Measurements from ENCODE around the gene HSF5.
"Not testable (repeated sequence)": the region's sequence is repeated elsewhere in the genome, so short reads cannot be mapped to it uniquely, and the experiment has no call there.

The HSF5 gene

GRCh38 chr17:58498177-58498828, 10.1 kb upstream of the HSF5 start:
- POLR2A ChIA-PET = interaction anchor here (0.6 kb wide), 1 partner anchor 180 kb away, joined by 3 read pairs; no protein-coding TSS in a partner anchor
- DNase-seq (ENCODE audit: low read depth, low spot score) = no peak
- no peak for TF ChIP-seq CTCF (IDR thresholded peaks at IDR 0.05; ENCODE audit: insufficient read depth, low read length, missing control alignments)
- H3K4me3 ChIP-seq (ENCODE audit: low read depth, low read length) = no peak overlapping the region
- CTCF ChIA-PET = no interaction called here

- POLR2A ChIA-PET = no interaction called here
- DNase-seq (ENCODE audit: low read depth, low spot score) = no peak
- no peak overlapping the region for H3K4me3 ChIP-seq (ENCODE audit: low read depth, low read length)
- CTCF ChIA-PET = no interaction called here
- TF ChIP-seq CTCF (IDR thresholded peaks at IDR 0.05; ENCODE audit: insufficient read depth, low read length, missing control alignments) = no peak
Measured at GRCh38 chr17:58493506-58493905, 5.3 kb upstream of the HSF5 start.

GRCh38 chr17:58492238-58493121, 4.3 kb upstream of the HSF5 start:
- ChIA-PET POLR2A (no interaction called here), CTCF (interaction anchor here (0.6 kb wide), 1 partner anchor 522 kb away, joined by 3 read pairs; no protein-coding TSS in a partner anchor)
- H3K4me3 ChIP-seq (ENCODE audit: low read depth, low read length) = no peak overlapping the region
- TF ChIP-seq CTCF (IDR thresholded peaks at IDR 0.05; ENCODE audit: insufficient read depth, low read length, missing control alignments) = no peak
- DNase-seq (ENCODE audit: low read depth, low spot score) = no peak

GRCh38 chr17:58491510-58492045, 3.4 kb upstream of the HSF5 start:
- no peak for DNase-seq (ENCODE audit: low read depth, low spot score)
- POLR2A ChIA-PET = no interaction called here
- H3K4me3 ChIP-seq (ENCODE audit: low read depth, low read length) = no peak overlapping the region
- CTCF ChIA-PET = no interaction called here
- no peak for TF ChIP-seq CTCF (IDR thresholded peaks at IDR 0.05; ENCODE audit: insufficient read depth, low read length, missing control alignments)

GRCh38 chr17:58488428-58488890, 251 bp upstream of the HSF5 start:
- no peak for TF ChIP-seq CTCF (IDR thresholded peaks at IDR 0.05; ENCODE audit: insufficient read depth, low read length, missing control alignments)
- ChIA-PET CTCF (no interaction called here), POLR2A (no interaction called here)
- no peak for DNase-seq (ENCODE audit: low read depth, low spot score)
- no peak overlapping the region for H3K4me3 ChIP-seq (ENCODE audit: low read depth, low read length)

- ChIA-PET POLR2A (no interaction called here), CTCF (no interaction called here)
- DNase-seq (ENCODE audit: low read depth, low spot score) = no peak
- no peak for TF ChIP-seq CTCF (IDR thresholded peaks at IDR 0.05; ENCODE audit: insufficient read depth, low read length, missing control alignments)
- H3K4me3 ChIP-seq (ENCODE audit: low read depth, low read length) = no peak overlapping the region
Measured at GRCh38 chr17:58484600-58484999, 3.6 kb downstream of the HSF5 start.

GRCh38 chr17:58481798-58482197, 6.4 kb downstream of the HSF5 start:
- DNase-seq (ENCODE audit: low read depth, low spot score); POLR2A ChIA-PET; H3K4me3 ChIP-seq (ENCODE audit: low read depth, low read length): not testable (repeated sequence)
- CTCF ChIA-PET = interaction anchor here (0.6 to 0.9 kb wide), 2 partner anchors 100 to 164 kb away, joined by 4 read pairs; no protein-coding TSS in a partner anchor
